PFSK-1 (cell line): ENCODE results near the gene TNIP1.

Experiments used
- FOXP2 ChIP-seq: optimal IDR thresholded peaks from 2 replicates; pipeline ENCODE3; 2011; ENCODE audit warnings: borderline replicate concordance, control low read depth, inconsistent platforms; ENCODE audit not compliant: insufficient read depth; ENCODE audit errors: extremely low read length, extremely low read depth
- POLR2AphosphoS5 ChIP-seq: IDR thresholded peaks from 2 replicates; pipeline ENCODE4 v1.6.1; 2012; ENCODE audit warnings: low read depth, mild to moderate bottlenecking, control low read depth, low read length, moderate library complexity
- REST ChIP-seq, 2 experiments: IDR thresholded peaks; 2 replicates each; pipeline versions ENCODE4 v1.6.1 to v1.8.0; 2011 to 2012; ENCODE audit warnings: low read depth in 2 of 2, low read length in 2 of 2, control low read depth in 1 of 2, inconsistent platforms in 1 of 2, mild to moderate bottlenecking in 1 of 2, moderate library complexity in 1 of 2; ENCODE audit not compliant: insufficient read depth in 1 of 2
- SIN3A ChIP-seq: IDR thresholded peaks from 2 replicates; pipeline ENCODE4 v1.6.1; 2012; ENCODE audit warnings: mild to moderate bottlenecking, low read length, moderate library complexity, borderline replicate concordance; ENCODE audit not compliant: insufficient read depth
- TAF1 ChIP-seq: IDR thresholded peaks from 2 replicates; pipeline ENCODE4 v1.6.1; 2012; ENCODE audit warnings: low read length, control low read depth, borderline replicate concordance; ENCODE audit not compliant: insufficient read depth

The TNIP1 gene

GRCh38 chr5:151004499-151004898 is 76.3 kb downstream of the TNIP1 start:
- TF ChIP-seq POLR2AphosphoS5 (no peak), TAF1 (no peak), SIN3A (no peak), FOXP2 (no peak), REST (IDR thresholded peaks at IDR 0.05; ENCODE audit: insufficient read depth in 1 of 2, low read depth in 2 of 2, low read length in 2 of 2) (no peak)

GRCh38 chr5:151003503-151003860 is 77.4 kb downstream of the TNIP1 start:
- no peak for TF ChIP-seq REST (IDR thresholded peaks at IDR 0.05; ENCODE audit: insufficient read depth in 1 of 2, low read depth in 2 of 2, low read length in 2 of 2)
- TF ChIP-seq FOXP2: no peak

GRCh38 chr5:151002681-151003502 is 77.9 kb downstream of the TNIP1 start:
- TF ChIP-seq POLR2AphosphoS5 (no peak), REST (IDR thresholded peaks at IDR 0.05; ENCODE audit: insufficient read depth in 1 of 2, low read depth in 2 of 2, low read length in 2 of 2) (no peak), FOXP2 (no peak), TAF1 (no peak), SIN3A (no peak)

GRCh38 chr5:151002250-151002649 is 78.6 kb downstream of the TNIP1 start:
- TF ChIP-seq POLR2AphosphoS5 (no peak), SIN3A (no peak), REST (IDR thresholded peaks at IDR 0.05; ENCODE audit: insufficient read depth in 1 of 2, low read depth in 2 of 2, low read length in 2 of 2) (no peak), TAF1 (no peak), FOXP2 (no peak)

- no peak for TF ChIP-seq SIN3A
- TF ChIP-seq REST (IDR thresholded peaks at IDR 0.05; ENCODE audit: insufficient read depth in 1 of 2, low read depth in 2 of 2, low read length in 2 of 2): no peak
- TF ChIP-seq POLR2AphosphoS5: no peak
- TF ChIP-seq TAF1: no peak
- TF ChIP-seq FOXP2: no peak
Observed at GRCh38 chr5:151001436-151001835, 79.4 kb downstream of the TNIP1 start.
